Activated CD4-positive, alpha-beta T cell treated with anti-CD3 and anti-CD28 coated beads for 24 hours (primary cell): ENCODE measurements around the gene PRUNE2.
"Not testable (repeated sequence)": the region's sequence is repeated elsewhere in the genome, so short reads cannot be mapped to it uniquely, and the experiment has no call there.

Source experiments
- DNase-seq, 2 donors: peaks; one replicate each; pipeline ENCODE4 v3.0.0-alpha.2; 2020; ENCODE audit warnings: low read depth in 2 of 2

The PRUNE2 gene

GRCh38 chr9:76905791-76906646 lies at the start of gene PRUNE2:
Gene PRUNE2, minus strand, starts transcription at chr9:76906114. Its CDS starts 151 bp downstream, at chr9:76905963.
- DNase-seq = no peak

GRCh38 chr9:76955406-76955805 lies 49.5 kb upstream of the PRUNE2 start:
- not testable (repeated sequence) for DNase-seq

GRCh38 chr9:76949865-76950264 lies 44.0 kb upstream of the PRUNE2 start:
- DNase-seq = no peak

GRCh38 chr9:76944011-76944410 lies 38.1 kb upstream of the PRUNE2 start:
- DNase-seq = no peak

- no peak for DNase-seq
Observed at GRCh38 chr9:76943054-76943453, 37.1 kb upstream of the PRUNE2 start.

- DNase-seq = no peak
Observed at GRCh38 chr9:76932757-76933156, 26.8 kb upstream of the PRUNE2 start.

- DNase-seq = no peak
Observed at GRCh38 chr9:76932265-76932664, 26.4 kb upstream of the PRUNE2 start.

GRCh38 chr9:76927540-76928240 lies 21.8 kb upstream of the PRUNE2 start:
- no peak for DNase-seq

- no peak for DNase-seq
Observed at GRCh38 chr9:76926846-76927245, 20.9 kb upstream of the PRUNE2 start.

GRCh38 chr9:76926324-76926741 lies 20.4 kb upstream of the PRUNE2 start:
- no peak for DNase-seq

- DNase-seq = no peak
Observed at GRCh38 chr9:76921165-76921564, 15.3 kb upstream of the PRUNE2 start.

- DNase-seq = no peak
Observed at GRCh38 chr9:76917299-76917698, 11.4 kb upstream of the PRUNE2 start.

- DNase-seq = no peak
Observed at GRCh38 chr9:76916231-76916630, 10.3 kb upstream of the PRUNE2 start.

GRCh38 chr9:76913467-76913866 lies 7.6 kb upstream of the PRUNE2 start:
- DNase-seq = no peak

- no peak for DNase-seq
Observed at GRCh38 chr9:76912636-76913275, 6.8 kb upstream of the PRUNE2 start.

GRCh38 chr9:76911971-76912370 lies 6.1 kb upstream of the PRUNE2 start:
- no peak for DNase-seq

- no peak for DNase-seq
Observed at GRCh38 chr9:76910861-76911260, 4.9 kb upstream of the PRUNE2 start.

GRCh38 chr9:76906647-76906975 lies 697 bp upstream of the PRUNE2 start:
- DNase-seq = no peak

- no peak for DNase-seq
Observed at GRCh38 chr9:76904661-76905457, 1.1 kb downstream of the PRUNE2 start.

- DNase-seq = no peak
Observed at GRCh38 chr9:76902395-76902794, 3.5 kb downstream of the PRUNE2 start.

- no peak for DNase-seq
Observed at GRCh38 chr9:76901801-76902200, 4.1 kb downstream of the PRUNE2 start.

GRCh38 chr9:76900884-76901440 lies 5.0 kb downstream of the PRUNE2 start:
- no peak for DNase-seq
